ENCODE measurements around the gene TRERF1. TPM values are rescaled to one million over a fixed set of nuclear protein-coding genes. Genes with fewer than 3 reads are reported as not detected.
A peak's percentile ranks its signal among the peaks of the same experiment; 100 is the strongest.
"Not testable (repeated sequence)": the region's sequence is repeated elsewhere in the genome, so short reads cannot be mapped to it uniquely, and the experiment has no call there.

TRERF1 gene, protein sequence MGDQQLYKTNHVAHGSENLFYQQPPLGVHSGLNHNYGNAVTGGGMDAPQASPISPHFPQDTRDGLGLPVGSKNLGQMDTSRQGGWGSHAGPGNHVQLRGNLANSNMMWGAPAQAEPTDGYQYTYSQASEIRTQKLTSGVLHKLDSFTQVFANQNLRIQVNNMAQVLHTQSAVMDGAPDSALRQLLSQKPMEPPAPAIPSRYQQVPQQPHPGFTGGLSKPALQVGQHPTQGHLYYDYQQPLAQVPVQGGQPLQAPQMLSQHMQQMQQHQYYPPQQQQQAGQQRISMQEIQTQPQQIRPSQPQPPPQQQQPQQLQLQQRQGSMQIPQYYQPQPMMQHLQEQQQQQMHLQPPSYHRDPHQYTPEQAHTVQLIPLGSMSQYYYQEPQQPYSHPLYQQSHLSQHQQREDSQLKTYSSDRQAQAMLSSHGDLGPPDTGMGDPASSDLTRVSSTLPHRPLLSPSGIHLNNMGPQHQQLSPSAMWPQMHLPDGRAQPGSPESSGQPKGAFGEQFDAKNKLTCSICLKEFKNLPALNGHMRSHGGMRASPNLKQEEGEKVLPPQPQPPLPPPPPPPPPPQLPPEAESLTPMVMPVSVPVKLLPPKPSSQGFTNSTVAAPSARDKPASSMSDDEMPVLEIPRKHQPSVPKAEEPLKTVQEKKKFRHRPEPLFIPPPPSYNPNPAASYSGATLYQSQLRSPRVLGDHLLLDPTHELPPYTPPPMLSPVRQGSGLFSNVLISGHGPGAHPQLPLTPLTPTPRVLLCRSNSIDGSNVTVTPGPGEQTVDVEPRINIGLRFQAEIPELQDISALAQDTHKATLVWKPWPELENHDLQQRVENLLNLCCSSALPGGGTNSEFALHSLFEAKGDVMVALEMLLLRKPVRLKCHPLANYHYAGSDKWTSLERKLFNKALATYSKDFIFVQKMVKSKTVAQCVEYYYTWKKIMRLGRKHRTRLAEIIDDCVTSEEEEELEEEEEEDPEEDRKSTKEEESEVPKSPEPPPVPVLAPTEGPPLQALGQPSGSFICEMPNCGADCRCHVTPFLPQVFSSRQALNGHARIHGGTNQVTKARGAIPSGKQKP (N-terminal part only)
- 10 to 100 TPM; 12.7 to 14.0 (median 13.7) TPM for polyA plus RNA-seq (ENCODE audit: insufficient read length in 3 of 3)

DNA sequence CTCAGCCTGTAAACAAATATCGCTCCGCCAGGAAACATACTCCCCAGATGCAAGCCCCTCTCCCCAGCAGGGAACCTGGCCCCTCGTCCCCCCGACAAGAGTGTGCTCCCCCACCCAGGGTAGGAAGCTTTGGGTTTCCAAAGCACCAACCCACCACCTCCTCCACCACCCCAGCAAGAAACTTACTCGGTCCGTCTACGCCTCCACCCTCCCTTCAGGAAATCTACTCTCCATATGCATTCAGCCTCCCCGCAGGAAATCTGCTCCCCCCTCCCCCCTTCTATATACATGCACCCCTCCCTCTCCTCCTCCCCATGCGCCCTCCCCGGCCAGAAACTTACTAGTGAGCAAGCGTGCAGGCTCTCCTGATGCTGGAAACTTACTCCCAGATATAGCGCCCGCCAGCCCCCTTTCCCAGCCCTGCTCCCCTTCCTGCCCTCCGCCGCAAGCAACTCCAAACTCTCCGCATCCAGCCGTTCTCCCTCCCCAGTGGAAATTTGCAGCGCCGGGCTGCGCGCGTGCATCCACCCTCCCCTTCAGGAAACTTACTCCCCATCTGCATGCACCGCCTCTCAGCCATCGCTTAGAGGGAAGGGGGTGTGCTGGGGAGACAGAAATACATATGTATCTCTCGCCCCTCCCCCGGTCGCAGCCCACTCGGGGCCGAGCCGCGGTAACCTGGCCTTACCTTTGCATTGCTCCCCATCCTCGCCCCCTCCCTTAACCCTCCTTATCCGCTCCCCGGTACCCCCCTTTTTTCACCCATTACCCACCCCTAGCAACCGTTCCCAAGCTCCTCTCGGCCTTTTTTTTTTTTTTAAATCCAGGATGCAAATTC is at the start of gene TRERF1:
Gene TRERF1, minus strand, starts transcription at position 594 of the 838 bp plus-strand sequence. CDS start 182,336 bp downstream, outside the sequence.
- DNase-seq (ENCODE audit: low read depth in 3 of 3, low spot score in 2 of 3), result peak in 2 of 3 donors; percentile 59 to 63

DNA sequence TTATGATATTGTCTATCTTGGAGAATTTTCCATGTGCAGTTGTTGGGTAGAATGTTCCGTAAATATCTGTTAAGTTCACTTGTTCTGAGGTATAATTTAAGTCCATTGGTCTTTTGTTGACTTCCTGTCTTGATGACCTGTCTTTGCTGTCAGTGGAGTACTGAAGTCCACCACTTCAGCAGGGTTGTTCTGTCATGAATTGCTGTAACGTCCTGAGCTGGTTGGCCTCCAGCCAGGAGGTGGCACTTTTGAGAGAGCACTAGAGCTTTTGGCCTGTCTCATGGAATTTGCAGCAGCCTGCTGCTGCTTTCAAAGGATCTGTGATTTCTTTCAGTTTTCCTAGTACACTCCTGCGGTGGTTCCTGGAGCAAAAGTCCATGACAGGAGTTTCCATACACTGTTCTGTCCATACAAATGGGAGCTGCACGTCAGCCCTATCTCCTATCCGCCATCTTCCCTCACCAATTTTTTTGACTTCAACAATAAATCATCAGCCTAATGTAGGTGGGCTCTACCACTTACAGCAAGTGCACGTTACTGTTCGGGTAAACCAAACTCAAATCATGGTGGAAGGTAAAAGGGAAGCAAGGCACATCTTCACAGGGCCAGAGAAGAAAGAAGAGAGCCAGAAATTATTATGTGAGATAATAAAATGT is 46.9 kb upstream of the TRERF1 start:
- no peak for DNase-seq (ENCODE audit: low read depth in 3 of 3, low spot score in 2 of 3)

DNA sequence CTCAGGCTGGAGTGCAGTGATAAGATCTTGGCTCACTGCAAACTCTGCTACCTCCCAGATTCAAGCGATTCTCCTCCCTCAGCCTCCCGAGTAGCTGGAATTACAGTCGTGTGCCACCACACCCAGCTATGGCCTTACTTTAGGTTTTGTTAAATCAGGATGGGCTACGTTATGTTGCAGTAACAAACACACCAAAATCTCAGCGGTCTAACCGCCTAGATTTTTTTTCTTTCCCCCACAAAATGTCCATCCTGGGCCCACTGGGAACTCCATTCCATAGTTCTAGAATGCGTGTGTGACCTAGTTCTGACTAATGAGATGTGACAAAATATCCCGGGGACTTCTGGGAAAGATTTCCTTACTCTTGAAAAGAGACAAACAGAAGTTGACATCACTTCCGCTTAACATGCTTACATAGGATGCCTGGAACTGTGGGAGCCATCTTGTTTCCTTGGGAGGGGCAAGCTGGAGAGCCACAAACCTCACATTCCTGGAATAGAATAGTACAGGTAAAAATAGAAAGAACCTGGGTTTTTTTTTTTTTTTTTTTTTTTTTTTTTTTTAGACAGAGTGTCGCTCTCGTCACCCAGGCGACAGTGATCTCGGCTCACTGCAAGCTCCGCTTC is 42.3 kb upstream of the TRERF1 start:
- DNase-seq (ENCODE audit: low read depth in 3 of 3, low spot score in 2 of 3), result no peak

DNA sequence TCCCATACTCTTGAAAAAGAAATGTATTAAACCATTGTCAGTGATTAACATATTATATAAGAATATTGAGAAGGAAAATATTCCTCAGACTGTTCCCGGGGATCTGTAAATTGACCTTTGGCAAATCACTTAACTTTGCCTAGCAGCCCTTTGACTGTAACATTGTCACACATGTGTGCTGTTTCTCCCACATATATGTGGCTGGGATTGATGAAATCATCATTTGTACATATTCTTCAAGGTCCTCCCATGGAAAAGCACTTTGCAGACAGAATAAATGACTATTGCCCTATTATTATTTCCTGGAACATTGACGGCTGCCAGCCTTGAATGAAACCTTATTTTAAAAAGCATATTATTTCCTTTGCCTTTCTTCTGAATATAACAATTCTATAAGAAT is 36.4 kb upstream of the TRERF1 start:
- no peak for DNase-seq (ENCODE audit: low read depth in 3 of 3, low spot score in 2 of 3)

DNA sequence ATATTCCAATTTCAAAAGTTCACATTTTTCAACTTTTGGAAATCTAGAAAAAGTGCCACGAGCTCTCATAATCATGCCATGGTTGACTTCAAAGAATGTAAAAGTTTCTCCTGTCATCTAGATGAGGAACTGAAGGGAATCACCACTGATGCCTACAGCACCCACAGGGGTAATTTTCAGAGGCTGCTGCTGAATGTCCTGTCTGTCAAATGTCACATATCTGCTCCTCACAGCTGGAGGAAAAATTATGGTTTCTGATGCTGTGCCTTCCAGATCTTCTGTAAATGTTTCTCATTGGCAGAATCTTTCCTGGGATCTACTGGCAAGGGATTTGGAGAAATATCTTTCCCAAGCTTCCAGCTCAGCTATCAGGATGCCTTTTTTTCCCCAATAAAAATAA is 32.5 kb upstream of the TRERF1 start:
- no peak for DNase-seq (ENCODE audit: low read depth in 3 of 3, low spot score in 2 of 3)

DNA sequence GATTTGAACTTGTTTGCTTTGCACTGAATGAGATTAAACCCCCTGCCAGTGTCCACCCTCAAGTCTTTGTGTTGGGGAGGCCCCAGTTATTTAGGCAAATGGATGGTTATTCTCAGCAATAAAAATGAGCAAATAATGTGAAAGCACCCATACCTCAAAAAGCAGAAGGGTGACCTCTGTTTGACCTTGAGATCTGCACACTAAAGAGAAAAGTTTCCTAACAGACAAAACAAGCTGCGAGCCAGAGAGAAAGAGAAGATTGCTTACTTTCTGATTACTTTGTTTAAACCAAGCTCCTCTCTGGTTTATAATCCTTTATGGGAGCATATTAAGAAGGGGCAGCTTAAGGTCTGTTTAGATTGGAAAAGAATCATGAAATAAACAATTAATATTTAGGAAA is 30.4 kb upstream of the TRERF1 start:
- DNase-seq (ENCODE audit: low read depth in 3 of 3, low spot score in 2 of 3), result peak; percentile 40 to 47 (median 45)

DNA sequence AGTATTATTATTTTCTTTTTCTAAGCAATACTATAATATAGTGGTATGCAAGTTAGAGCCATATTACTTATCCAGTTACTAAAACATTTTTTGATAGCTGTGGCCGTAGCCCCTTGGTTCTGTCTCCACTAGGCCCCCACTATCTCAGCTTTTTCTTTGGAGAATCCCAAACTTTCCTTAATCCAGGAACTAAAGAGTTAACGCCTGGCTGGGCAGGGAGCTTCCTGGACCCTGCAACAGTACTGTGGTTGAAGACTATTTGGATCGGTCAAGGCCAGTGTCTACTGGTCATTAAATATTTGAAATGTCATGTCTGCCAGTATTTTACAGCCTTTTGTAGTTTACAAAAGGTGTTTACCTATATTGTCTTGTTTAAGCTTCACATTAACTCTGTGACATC is 20.0 kb upstream of the TRERF1 start:
- DNase-seq (ENCODE audit: low read depth in 3 of 3, low spot score in 2 of 3), result no peak

DNA sequence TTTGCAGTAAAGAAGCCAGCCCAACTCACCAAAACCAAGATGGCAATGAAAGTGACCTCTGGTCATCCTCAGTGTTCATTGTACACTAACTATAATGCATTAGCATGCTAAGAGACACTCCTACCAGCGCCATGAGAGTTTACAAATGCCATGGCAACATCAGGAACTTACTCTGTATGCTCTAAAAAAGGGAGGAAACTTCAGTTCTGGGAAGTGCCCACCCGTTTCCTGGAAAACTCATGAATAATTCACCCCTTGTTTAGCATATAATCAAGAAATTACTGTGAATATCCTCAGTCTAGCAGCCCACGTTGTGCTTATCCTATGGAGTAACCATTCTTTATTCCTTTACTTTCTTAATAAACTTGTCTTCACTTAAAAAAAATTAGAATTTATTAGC is 19.4 kb upstream of the TRERF1 start:
- DNase-seq (ENCODE audit: low read depth in 3 of 3, low spot score in 2 of 3), result no peak

DNA sequence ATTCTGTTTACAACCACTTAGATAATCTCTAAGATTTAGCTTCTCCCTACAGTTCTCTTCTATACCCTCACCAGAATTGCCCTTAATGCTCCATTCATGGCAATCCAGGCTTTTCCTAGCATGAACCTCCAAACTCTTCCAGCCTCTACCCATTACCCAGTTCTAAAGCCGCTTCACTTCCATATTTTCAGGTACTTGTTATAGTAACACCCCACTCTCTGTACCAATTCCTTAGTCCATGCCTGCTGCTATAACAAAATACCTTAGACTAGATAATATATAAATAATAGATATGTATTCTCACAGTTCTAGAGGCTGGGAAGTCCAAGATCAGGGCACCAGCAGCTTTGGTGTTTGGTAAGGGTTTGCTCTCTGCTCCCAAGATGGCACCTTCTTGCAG is 16.5 kb upstream of the TRERF1 start:
- DNase-seq (ENCODE audit: low read depth in 3 of 3, low spot score in 2 of 3), result no peak

DNA sequence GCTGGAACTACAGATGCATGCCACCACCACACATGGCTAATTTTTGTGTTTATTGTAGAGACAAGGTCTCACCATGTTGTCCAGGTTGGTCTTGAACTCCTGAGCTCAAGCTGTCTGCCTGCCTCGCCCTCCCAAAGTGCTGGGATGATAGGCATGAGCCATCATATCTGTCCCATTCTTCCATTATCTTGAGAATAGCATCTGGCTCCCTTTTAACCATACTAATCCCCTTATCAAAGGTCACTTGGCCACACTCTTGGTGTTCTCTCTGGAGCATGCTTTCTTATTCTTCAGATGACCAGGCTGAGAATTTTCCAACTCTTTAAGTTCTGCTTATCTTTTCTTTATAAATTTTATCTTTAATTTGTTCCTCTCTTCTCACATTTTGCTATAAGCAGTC is 15.9 kb upstream of the TRERF1 start:
- no peak for DNase-seq (ENCODE audit: low read depth in 3 of 3, low spot score in 2 of 3)

DNA sequence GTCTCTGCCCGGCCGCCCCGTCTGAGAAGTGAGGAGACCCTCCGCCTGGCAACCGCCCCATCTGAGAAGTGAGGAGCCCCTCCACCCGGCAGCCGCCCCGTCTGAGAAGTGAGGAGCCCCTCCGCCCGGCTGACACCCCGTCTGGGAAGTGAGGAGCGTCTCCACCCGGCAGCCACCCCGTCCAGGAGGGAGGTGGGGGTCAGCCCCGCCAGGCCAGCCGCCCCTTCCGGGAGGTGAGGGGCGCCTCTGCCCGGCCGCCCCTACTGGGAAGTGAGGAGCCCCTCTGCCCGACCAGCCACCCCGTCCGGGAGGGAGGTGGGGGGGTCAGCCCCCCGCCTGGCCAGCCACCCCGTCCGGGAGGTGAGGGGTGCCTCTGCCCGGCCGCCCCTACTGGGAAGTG is 14.7 kb upstream of the TRERF1 start:
- not testable (repeated sequence) for DNase-seq (ENCODE audit: low read depth in 3 of 3, low spot score in 2 of 3)

DNA sequence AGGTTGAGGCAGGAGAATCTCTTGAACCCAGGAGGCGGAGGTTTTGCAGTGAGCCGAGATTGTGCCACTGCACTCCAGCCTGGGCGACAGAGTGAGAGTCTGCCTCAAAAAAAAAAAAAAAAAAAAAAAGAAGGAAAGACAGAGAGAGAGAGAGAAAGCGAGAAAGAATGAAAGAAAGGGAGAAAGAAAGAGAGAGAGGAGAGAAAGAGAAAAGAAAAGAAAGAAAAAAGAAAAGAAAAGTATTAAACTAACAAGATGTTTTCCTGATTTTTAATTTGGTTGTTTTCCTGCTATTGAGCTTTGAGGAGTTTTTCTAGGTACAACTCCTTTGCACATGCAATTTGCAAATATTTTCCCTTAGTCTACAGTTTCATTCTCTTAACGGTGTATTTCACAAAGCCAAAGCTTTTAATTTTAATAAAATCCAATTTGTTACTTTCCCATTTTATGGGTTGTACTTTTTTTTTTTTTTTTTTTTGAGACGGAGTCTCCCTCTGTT is 10.8 kb upstream of the TRERF1 start:
- DNase-seq (ENCODE audit: low read depth in 3 of 3, low spot score in 2 of 3), result no peak

DNA sequence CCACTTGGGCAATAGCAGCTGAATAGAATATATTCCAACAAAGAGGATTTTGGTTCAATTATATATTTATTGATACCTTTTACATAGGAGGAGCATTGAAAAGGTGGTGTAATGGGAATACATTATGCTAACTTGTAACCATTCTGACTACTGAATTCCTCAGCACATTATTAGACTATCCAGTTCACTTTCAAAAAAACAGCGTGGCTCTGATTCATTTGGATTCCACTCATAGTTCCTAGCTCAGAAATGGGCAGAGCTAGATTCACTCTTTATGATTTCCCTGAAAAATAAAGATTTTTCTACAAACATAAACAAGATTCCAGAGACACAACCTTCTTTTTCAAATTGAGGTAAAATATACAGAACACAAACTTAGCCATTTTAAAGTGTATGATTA is 9.2 kb upstream of the TRERF1 start:
- no peak for DNase-seq (ENCODE audit: low read depth in 3 of 3, low spot score in 2 of 3)

DNA sequence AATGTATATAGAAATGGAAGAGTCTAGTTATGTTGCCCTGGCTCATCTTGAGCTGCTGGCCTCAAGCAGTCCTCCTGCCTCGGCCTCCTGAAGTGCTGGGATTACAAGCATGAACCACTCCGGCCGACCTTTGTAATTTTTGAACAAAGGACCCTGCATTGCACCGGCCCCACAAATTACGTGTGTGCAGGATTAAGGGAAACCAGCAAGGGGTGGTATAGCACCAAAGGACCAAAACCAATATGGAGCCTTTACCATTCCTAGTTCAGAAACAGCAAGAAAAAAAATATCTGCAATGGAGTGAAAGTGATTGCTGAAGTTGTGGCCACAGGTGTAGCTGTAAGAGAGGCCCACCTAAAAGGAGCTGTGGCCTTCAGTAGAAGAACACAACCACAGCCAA is 8.2 kb upstream of the TRERF1 start:
- DNase-seq (ENCODE audit: low read depth in 3 of 3, low spot score in 2 of 3), result no peak

DNA sequence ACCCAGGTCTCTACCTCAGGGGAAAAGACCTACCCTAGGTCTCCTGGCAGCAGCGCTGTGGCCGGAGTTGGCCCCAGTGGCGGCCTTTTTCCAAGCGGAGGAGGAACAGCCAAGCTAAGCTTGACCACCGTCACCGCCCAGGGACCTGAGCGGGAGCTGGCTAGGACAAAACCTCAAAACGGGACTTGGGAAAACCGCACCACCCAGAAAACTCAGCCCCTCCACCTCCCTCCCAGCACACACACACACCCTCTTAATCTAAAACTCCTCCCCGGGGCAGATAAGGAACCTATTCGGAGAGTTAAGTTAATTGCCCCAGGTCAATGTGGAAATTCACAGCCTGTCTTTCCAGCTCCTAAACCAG is 2.7 kb upstream of the TRERF1 start:
- DNase-seq (ENCODE audit: low read depth in 3 of 3, low spot score in 2 of 3), result no peak

DNA sequence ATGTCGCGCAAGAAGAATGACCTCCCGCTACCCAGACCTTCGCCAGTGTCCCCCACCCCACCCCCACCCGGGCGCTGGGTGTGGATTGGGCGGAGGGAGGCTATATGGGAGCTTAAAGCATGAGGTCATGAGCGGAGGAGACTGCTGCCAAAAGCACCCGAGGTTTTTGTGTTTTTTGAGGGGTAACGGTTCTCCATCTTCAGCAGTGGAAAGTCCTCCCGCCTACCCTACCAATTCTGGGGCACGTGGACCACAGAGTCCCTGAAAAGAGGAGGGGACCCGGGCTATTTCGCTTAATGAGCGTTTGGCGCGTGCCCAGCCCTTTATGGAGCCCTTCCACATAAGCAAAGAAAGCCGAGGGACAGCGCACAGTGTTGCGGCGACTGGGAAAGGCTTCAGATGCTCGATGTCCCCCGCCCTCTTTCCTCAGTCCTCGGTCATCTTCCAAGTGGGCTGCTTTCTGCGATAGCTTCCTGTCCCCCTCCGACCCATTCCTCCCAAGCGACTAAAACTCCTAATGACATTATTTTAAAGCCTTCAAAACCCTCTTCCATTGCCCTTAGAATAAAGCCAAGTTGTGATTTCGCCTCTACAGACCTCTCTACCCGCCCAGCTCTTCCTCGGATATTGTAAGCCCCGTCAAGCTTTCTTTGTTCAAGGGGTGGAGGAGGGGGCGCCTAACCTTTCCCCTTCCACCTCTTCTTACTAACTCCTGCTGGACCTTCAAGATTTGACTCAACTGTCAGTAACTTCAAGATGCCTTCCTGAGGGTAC is 2.1 kb upstream of the TRERF1 start:
- peak in 2 of 3 donors; percentile 62 to 64 for DNase-seq (ENCODE audit: low read depth in 3 of 3, low spot score in 2 of 3)

DNA sequence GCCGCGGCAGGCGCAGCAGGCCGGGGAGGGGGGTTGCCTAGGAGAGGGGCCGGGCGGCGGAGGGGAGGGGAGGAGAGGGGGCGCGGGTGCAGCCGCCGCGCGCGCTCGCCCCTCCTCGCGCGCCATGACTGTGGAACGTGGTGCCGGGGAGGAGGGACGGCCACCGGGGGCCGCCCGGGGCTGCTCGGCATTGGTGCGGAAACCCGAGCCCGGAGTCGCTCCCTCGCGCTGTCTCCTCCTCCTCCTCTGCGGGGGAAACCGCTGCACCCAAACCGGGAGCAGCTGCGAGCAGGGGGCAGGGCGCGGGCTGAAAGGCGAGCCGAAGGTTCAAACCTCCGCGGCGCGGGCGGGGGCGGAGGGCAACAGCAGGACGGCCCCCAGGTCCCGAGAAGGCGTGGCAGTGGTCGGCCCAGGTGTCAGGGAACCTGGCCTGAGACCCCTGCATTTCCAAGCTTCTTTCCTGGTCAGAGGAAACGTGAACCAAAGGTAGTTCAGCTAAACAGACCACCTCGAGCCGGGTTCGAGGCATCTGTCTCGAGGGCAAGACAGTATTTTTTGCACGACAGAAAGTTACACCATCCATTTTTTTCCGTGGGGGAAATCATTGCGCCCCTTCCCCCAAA is 1.4 kb upstream of the TRERF1 start:
- peak in 2 of 3 donors; percentile 72 to 84 for DNase-seq (ENCODE audit: low read depth in 3 of 3, low spot score in 2 of 3)
